HepG2 (cell line): ENCODE data around the gene CLPTM1. TPM values are rescaled to one million over a fixed set of nuclear protein-coding genes. Genes with fewer than 3 reads are reported as not detected.

Experiments
- DMAP1 ChIP-seq: IDR thresholded peaks from 2 replicates; pipeline ENCODE4 v1.6.1; 2016
- GPBP1L1 ChIP-seq: sonication (generic); formaldehyde crosslinking; IDR thresholded peaks from 2 replicates; pipeline ENCODE4 v1.5.0; 2020; ENCODE audit warnings: mild to moderate bottlenecking, missing genetic modification reagents
- KIAA2018 ChIP-seq: sonication (generic); formaldehyde crosslinking; IDR thresholded peaks from 2 replicates; pipeline ENCODE4 v1.5.0; 2020; ENCODE audit warnings: mild to moderate bottlenecking, missing genetic modification reagents, borderline replicate concordance
- KLF13 ChIP-seq: sonication (generic); formaldehyde crosslinking; IDR thresholded peaks from 2 replicates; pipeline ENCODE4 v1.4.0; 2020; ENCODE audit warnings: mild to moderate bottlenecking, missing genetic modification reagents
- MXI1 ChIP-seq: IDR thresholded peaks from 3 replicates; pipeline ENCODE4 v1.6.1; 2012; ENCODE audit warnings: low read depth, low read length, inconsistent platforms, borderline replicate concordance
- ONECUT2 ChIP-seq: sonication (generic); formaldehyde crosslinking; IDR thresholded peaks from 2 replicates; pipeline ENCODE4 v1.4.0; 2020; ENCODE audit warnings: missing genetic modification reagents
- PAF1 ChIP-seq: IDR thresholded peaks from 2 replicates; pipeline ENCODE4 v1.6.1; 2016; ENCODE audit warnings: missing genetic modification reagents, missing compliant biosample characterization
- PRMT3 ChIP-seq: sonication (generic); formaldehyde crosslinking; IDR thresholded peaks from 2 replicates; pipeline ENCODE4 v1.8.1; 2022; ENCODE audit warnings: low read depth, mild to moderate bottlenecking, moderate library complexity, missing genetic modification reagents, borderline replicate concordance
- SATB2 ChIP-seq: sonication (generic); formaldehyde crosslinking; IDR thresholded peaks from 2 replicates; pipeline ENCODE4 v1.5.0; 2020; ENCODE audit warnings: missing genetic modification reagents
- SNRNP70 ChIP-seq: fragments of 200-400 bp; formaldehyde crosslinking; IDR thresholded peaks from 2 replicates; pipeline ENCODE4 v1.6.1; 2017; ENCODE audit warnings: mild to moderate bottlenecking, low read depth, low read length, moderate library complexity
- ZNF207 ChIP-seq: fragments of 450-650 bp; IDR thresholded peaks from 2 replicates; pipeline ENCODE4 v1.6.1; 2016; ENCODE audit warnings: antibody characterized with exemption, borderline replicate concordance
- ZNF331 ChIP-seq: sonication (generic); formaldehyde crosslinking; IDR thresholded peaks from 2 replicates; pipeline ENCODE4 v1.4.0; 2020; ENCODE audit warnings: missing genetic modification reagents
- ZNF503 ChIP-seq: sonication (generic); formaldehyde crosslinking; IDR thresholded peaks from 2 replicates; pipeline ENCODE4 v1.4.0; 2020; ENCODE audit warnings: missing genetic modification reagents
- ZNF577 ChIP-seq: sonication (generic); formaldehyde crosslinking; IDR thresholded peaks from 2 replicates; pipeline ENCODE4 v1.4.0; 2020; ENCODE audit warnings: mild to moderate bottlenecking, low read depth, missing genetic modification reagents, borderline replicate concordance
- ZNF616 ChIP-seq: sonication (generic); formaldehyde crosslinking; IDR thresholded peaks from 2 replicates; pipeline ENCODE4 v1.5.0; 2020; ENCODE audit warnings: low read depth, mild to moderate bottlenecking, missing genetic modification reagents
- ZNF670 ChIP-seq: sonication (generic); formaldehyde crosslinking; IDR thresholded peaks from 2 replicates; pipeline ENCODE4 v1.8.0; 2022; ENCODE audit warnings: mild to moderate bottlenecking, missing genetic modification reagents, borderline replicate concordance
- ZNF709 ChIP-seq: sonication (generic); formaldehyde crosslinking; IDR thresholded peaks from 2 replicates; pipeline ENCODE4 v1.5.0; 2020; ENCODE audit warnings: mild to moderate bottlenecking, missing genetic modification reagents
- ZNF790 ChIP-seq: sonication (generic); formaldehyde crosslinking; IDR thresholded peaks from 2 replicates; pipeline ENCODE4 v1.8.0; 2022; ENCODE audit warnings: missing genetic modification reagents, mild to moderate bottlenecking, borderline replicate concordance
- polyA plus RNA-seq, 8 experiments: library from polyadenylated mRNA; depleted of rRNA in 3 of 8; stranded (reverse) in 7 of 8; unstranded in 1 of 8; fragments of >200 nt; fragmentation: Illumina TruSeq in 4 of 8; extraction: Trizol in 4 of 8; gene quantifications; 2 replicates each; pipeline versions ENCODE4 v1.2.1 to v1.2.3, GENCODE V29; 2011 to 2016; ENCODE audit warnings: low read depth in 4 of 8, missing spikeins in 1 of 8, mixed read lengths in 1 of 8; ENCODE audit not compliant: insufficient read depth in 1 of 8
- total RNA-seq, 5 experiments: library from RNA; depleted of rRNA; stranded (reverse); fragments of >200 nt; fragmentation: Illumina TruSeq; extraction: Trizol; gene quantifications; 2 replicates each; pipeline ENCODE4 v1.2.3, GENCODE V29; 2016; ENCODE audit warnings: low read depth in 1 of 5

Gene CLPTM1
- total and polyA plus RNA-seq, 2 of the 13 experiments (the other 11 are each of a cell fraction or from before 2014, with no cell fraction given): 34.9 to 42.8 TPM

- TF ChIP-seq ZNF207 (no peak), ZNF577 (no peak), SATB2 (CRISPR knock-in tag) (no peak), KIAA2018 (no peak), ZNF709 (CRISPR knock-in tag) (0 out of 2 replicates have a peak, but pooled peaks have one; percentile 74), PRMT3 (no peak), DMAP1 (CRISPR knock-in tag) (peak; percentile 77), ONECUT2 (CRISPR knock-in tag) (no peak), KLF13 (CRISPR knock-in tag) (no peak; the same call in 1 of the 2 replicates), SNRNP70 (no peak), MXI1 (peak; percentile 68; the same call in 1 of the 3 replicates), ZNF670 (CRISPR knock-in tag) (peak; percentile 77; the same call in 1 of the 2 replicates), GPBP1L1 (CRISPR knock-in tag) (no peak), PAF1 (CRISPR knock-in tag) (no peak), ZNF790 (CRISPR knock-in tag) (no peak), ZNF503 (CRISPR knock-in tag) (0 out of 2 replicates have a peak, but pooled peaks have one; percentile 62), ZNF616 (CRISPR knock-in tag) (no peak), ZNF331 (CRISPR knock-in tag) (peak; percentile 67)
Measured at GRCh38 chr19:45038931-45039893, 84.0 kb downstream of the CLPTM1 start, which contains the start of gene CLASRP (continued).
